ENCODE data around the gene SEMA4B. TPM values are rescaled to one million over a fixed set of nuclear protein-coding genes. Genes with fewer than 3 reads are reported as not detected.

Gene SEMA4B
- total RNA-seq, 2 experiments from 2014 or later: 5.3 to 6.2 TPM

GRCh38 chr15:90171623-90172022 is 29.5 kb upstream of the SEMA4B start:
- ATAC-seq: no peak
- ChIA-PET CTCF (interaction anchor here (2.0 kb wide), 1 partner anchor 122 kb away, joined by 4 read pairs; no protein-coding TSS in a partner anchor), POLR2A (no interaction called here)
- Mint-ChIP-seq H3K27ac (no peak overlapping the region), H3K9me3 (no peaks in the 10 kb centered on the region), H3K27me3 (no peaks in the 10 kb centered on the region), H3K4me3 (no peak overlapping the region), H3K36me3 (ENCODE audit: low read depth) (no peaks in the 10 kb centered on the region), H3K4me1 (ENCODE audit: low read depth) (no peaks in the 10 kb centered on the region)
- TF ChIP-seq, protein P1, sequence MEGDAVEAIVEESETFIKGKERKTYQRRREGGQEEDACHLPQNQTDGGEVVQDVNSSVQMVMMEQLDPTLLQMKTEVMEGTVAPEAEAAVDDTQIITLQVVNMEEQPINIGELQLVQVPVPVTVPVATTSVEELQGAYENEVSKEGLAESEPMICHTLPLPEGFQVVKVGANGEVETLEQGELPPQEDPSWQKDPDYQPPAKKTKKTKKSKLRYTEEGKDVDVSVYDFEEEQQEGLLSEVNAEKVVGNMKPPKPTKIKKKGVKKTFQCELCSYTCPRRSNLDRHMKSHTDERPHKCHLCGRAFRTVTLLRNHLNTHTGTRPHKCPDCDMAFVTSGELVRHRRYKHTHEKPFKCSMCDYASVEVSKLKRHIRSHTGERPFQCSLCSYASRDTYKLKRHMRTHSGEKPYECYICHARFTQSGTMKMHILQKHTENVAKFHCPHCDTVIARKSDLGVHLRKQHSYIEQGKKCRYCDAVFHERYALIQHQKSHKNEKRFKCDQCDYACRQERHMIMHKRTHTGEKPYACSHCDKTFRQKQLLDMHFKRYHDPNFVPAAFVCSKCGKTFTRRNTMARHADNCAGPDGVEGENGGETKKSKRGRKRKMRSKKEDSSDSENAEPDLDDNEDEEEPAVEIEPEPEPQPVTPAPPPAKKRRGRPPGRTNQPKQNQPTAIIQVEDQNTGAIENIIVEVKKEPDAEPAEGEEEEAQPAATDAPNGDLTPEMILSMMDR (IDR thresholded peaks at IDR 0.05): no peak
- DNase-seq: no peak
- intact Hi-C loops (cut with micrococcal nuclease): no loop called here

- Mint-ChIP-seq H3K4me1 (ENCODE audit: low read depth) (peaks cover under 1% of the 10 kb centered on the region), H3K27me3 (no peaks in the 10 kb centered on the region), H3K36me3 (ENCODE audit: low read depth) (no peaks in the 10 kb centered on the region), H3K27ac (no peak overlapping the region), H3K4me3 (no peak overlapping the region), H3K9me3 (no peaks in the 10 kb centered on the region)
- POLR2A ChIA-PET: no interaction called here
- ATAC-seq (no peak), DNase-seq (no peak)
- TF ChIP-seq, protein P1 (IDR thresholded peaks at IDR 0.05): no peak
- CTCF ChIA-PET: no interaction called here
- intact Hi-C loops (cut with micrococcal nuclease): no loop called here
Measured at GRCh38 chr15:90173372-90173771, 27.8 kb upstream of the SEMA4B start.

DNA sequence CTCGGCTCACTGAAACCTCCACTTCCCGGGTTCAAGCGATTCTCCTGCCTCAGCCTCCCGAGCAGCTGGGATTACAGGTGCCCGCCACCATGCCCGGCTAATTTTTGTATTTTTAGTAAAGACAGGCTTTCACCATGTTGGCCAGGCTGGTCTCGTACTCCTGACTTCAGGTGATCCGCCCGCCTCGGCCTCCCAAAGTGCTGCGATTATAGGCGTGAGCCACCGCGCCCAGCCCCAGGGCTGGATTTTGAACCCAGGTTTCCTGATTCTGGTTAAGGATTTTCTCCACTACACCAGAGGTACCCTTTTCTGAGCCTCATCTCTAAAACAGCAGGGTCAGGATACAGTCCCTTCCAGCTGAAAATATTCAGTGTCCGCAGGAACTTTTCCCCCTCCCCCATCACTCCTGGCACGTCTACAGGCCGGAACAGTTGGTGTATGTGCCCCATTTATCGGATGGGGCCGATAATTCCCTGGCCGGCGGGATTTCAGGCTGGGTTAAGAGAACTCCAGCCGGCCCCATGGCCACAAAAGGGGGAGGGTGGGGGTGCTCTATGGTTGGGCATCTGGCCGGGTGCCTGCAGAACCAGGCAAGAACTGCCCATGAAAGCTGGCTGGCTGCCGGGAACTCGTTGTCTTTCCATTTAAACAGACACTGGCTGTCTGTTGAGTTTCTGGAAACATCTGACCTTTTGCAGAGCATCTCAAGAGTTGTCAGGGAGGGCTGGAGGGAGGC is 26.8 kb upstream of the SEMA4B start:
- intact Hi-C loops (cut with micrococcal nuclease): no loop called here
- H3K27me3 Mint-ChIP-seq: peaks cover 4% of the 10 kb centered on the region
- peaks cover 3% of the 10 kb centered on the region for H3K4me1 Mint-ChIP-seq (ENCODE audit: low read depth)
- H3K36me3 Mint-ChIP-seq (ENCODE audit: low read depth): no peaks in the 10 kb centered on the region
- DNase-seq (no peak), ATAC-seq (no peak)
- H3K4me3 Mint-ChIP-seq: no peak overlapping the region
- H3K9me3 Mint-ChIP-seq: no peaks in the 10 kb centered on the region
- H3K27ac Mint-ChIP-seq: no peak overlapping the region
- ChIA-PET POLR2A (no interaction called here), CTCF (interaction anchor here (0.6 kb wide), 1 partner anchor 116 kb away, joined by 3 read pairs; no protein-coding TSS in a partner anchor)
- TF ChIP-seq, protein P1 (IDR thresholded peaks at IDR 0.05): no peak

DNA sequence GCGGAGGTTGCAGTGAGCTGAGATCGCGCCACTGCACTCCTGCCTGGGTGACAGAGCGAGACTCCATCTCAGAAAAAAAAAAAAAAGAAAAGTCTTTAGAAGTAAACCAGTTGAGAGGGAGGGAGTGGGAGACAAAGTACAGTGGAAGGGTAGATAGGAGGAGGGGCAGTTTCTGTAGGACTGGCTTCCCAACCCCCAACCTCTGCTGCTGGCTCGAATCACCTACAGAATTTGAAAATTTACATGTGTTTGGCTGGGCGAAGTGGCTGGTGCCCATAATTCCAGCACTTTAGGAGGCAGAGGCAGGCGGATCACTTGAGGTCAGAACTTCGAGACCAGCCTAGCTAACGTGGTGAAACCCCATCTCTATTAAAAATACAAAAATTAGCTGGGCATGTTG is 24.1 kb upstream of the SEMA4B start:
- ATAC-seq: no peak
- DNase-seq: no peak
- intact Hi-C loops (cut with micrococcal nuclease): no loop called here
- Mint-ChIP-seq H3K27ac (no peak overlapping the region), H3K9me3 (no peaks in the 10 kb centered on the region), H3K36me3 (ENCODE audit: low read depth) (no peaks in the 10 kb centered on the region), H3K27me3 (peaks cover 4% of the 10 kb centered on the region), H3K4me1 (ENCODE audit: low read depth) (peaks cover 3% of the 10 kb centered on the region), H3K4me3 (no peak overlapping the region)
- ChIA-PET CTCF (no interaction called here), POLR2A (no interaction called here)
- TF ChIP-seq, protein P1 (IDR thresholded peaks at IDR 0.05): no peak

Data from activated CD8-positive, alpha-beta T cell treated with anti-CD3 and anti-CD28 coated beads for 36 hours (primary cell).